NT2/D1 (cell line): Measurements from ENCODE around the gene CASTOR1.

Source experiments
- YY1 ChIP-seq: IDR thresholded peaks from 2 replicates; pipeline ENCODE4 v1.6.1; 2011; ENCODE audit not compliant: insufficient read length, insufficient read depth
- ZNF274 ChIP-seq: IDR thresholded peaks from 2 replicates; pipeline ENCODE4 v1.6.1; 2011; ENCODE audit warnings: mild to moderate bottlenecking, low read depth, low read length

GRCh38 chr22:30305519-30305905 is 16.2 kb upstream of the CASTOR1 start:
- TF ChIP-seq YY1 (no peak), ZNF274 (no peak)
